ENCODE data around the gene SOWAHC.
A peak's percentile ranks its signal among the peaks of the same experiment; 100 is the strongest.
"Not testable (repeated sequence)": the region's sequence is repeated elsewhere in the genome, so short reads cannot be mapped to it uniquely, and the experiment has no call there.

The SOWAHC gene, protein sequence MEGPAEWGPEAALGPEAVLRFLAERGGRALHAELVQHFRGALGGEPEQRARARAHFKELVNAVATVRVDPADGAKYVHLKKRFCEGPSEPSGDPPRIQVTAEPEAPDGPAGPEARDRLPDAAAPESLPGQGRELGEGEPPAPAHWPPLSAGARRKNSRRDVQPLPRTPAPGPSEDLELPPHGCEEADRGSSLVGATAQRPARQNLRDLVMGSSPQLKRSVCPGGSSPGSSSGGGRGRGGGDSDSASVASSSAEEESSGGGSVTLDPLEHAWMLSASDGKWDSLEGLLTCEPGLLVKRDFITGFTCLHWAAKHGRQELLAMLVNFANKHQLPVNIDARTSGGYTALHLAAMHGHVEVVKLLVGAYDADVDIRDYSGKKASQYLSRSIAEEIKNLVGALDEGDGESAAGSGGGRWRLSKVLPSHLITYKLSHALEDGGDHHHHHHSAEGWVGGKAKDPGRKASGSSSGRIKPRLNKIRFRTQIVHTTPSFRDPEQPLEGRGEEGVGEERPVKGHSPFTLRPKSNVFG

DNA sequence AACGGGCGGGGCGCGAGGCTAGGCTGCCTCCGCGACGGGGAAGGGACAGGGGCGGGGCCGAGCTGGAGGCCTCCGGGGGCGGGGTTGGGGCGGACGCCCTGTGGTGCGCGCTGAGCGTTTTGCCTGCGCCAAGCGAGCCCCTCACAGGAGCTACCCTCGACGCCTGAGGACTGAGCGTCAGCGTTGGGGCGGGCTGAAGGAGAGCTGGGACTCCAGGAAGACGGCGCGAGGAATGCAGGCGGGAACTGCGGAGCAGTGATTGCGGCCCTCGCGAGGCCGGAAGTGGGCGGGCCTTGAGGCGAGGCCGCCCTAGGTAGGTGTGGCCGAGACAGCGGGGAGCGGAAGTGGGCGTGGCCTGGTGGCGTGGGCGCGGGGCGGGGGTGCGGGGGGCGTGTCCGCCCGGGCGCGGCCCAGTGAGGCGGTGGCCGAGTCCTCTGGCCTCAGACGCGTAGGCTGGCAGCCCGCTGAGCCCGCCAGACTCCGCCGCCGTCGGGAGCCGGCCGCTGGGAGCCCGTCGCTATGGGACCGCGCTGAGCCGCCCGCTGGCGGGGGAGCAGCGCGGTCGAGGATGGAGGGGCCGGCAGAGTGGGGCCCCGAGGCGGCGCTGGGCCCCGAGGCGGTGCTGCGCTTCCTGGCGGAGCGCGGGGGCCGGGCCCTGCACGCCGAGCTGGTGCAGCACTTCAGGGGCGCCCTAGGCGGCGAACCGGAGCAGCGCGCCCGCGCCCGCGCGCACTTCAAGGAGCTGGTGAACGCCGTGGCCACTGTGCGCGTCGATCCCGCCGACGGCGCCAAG, at the start of gene SOWAHC, which contains the start of gene SEPTIN10:
TSS of gene SOWAHC (plus strand) at position 443 of the 793 bp plus-strand sequence. CDS start at position 569, 126 bp downstream.
TSS of gene SEPTIN10 (minus strand) at position 45 of the 793 bp plus-strand sequence. CDS start 139 bp downstream, outside the sequence.
- ChIA-PET CTCF (interaction anchor here (0.5 to 1.0 kb wide), 2 partner anchors 30 to 68 kb away, joined by 5 to 6 read pairs; no protein-coding TSS in a partner anchor), POLR2A (interaction anchor here (0.7 to 3.7 kb wide), 16 partner anchors 9 to 120 kb away, joined by 3 to 13 read pairs (median 4); no protein-coding TSS in a partner anchor)
- peak; percentile 91 for DNase-seq (ENCODE audit: extremely low spot score)
- TF ChIP-seq L3MBTL2 (conservative IDR thresholded peaks at IDR 0.05), result peak; percentile 88
- TF ChIP-seq ELF4 (IDR thresholded peaks at IDR 0.05), result peak; percentile 60; the same call in 1 of the 2 replicates
- TF ChIP-seq SP1 (IDR thresholded peaks at IDR 0.05), result peak; percentile 86
- peak; percentile 60; the same call in 1 of the 2 replicates for TF ChIP-seq LEF1 (IDR thresholded peaks at IDR 0.05; ENCODE audit: borderline replicate concordance)
- TF ChIP-seq ZNF384 (IDR thresholded peaks at IDR 0.05), result no peak
- TF ChIP-seq BHLHE40 (IDR thresholded peaks at IDR 0.05; ENCODE audit: borderline replicate concordance), result no peak

DNA sequence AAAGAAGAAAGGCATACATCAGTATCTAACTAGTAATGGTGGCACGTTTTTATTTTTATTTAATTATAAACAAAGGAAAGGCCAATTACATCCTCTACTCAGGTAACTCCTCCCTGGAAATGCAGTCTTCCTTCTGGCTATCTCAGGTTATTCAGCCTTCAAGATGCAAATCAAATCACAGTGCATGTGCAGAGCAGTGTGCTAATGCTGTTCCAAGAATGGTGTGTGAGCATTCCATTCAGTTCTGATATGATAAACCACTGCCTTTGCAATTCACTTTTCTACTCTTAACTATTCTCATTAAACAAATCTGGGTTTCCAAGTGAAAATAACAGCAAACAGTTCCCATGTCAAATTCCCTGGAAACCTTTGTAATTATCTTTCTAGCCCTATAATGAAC, 38.8 kb upstream of the SOWAHC start:
- CTCF ChIA-PET, result no interaction called here
- TF ChIP-seq FOXA1 (IDR thresholded peaks at IDR 0.05) (no peak), HDGF (IDR thresholded peaks at IDR 0.05; ENCODE audit: borderline replicate concordance) (no peak), LEF1 (IDR thresholded peaks at IDR 0.05; ENCODE audit: borderline replicate concordance) (no peak), ARNT (IDR thresholded peaks at IDR 0.05) (no peak), ELF4 (IDR thresholded peaks at IDR 0.05) (no peak), SP1 (IDR thresholded peaks at IDR 0.05) (no peak), FOXM1 (IDR thresholded peaks at IDR 0.05; ENCODE audit: borderline replicate concordance) (no peak), NFRKB (IDR thresholded peaks at IDR 0.05) (no peak), BHLHE40 (IDR thresholded peaks at IDR 0.05; ENCODE audit: borderline replicate concordance) (no peak), FOXK2 (IDR thresholded peaks at IDR 0.05) (no peak), CTBP1 (IDR thresholded peaks at IDR 0.05; ENCODE audit: borderline replicate concordance) (no peak), L3MBTL2 (conservative IDR thresholded peaks at IDR 0.05) (no peak), ZNF384 (IDR thresholded peaks at IDR 0.05) (no peak), TARDBP (IDR thresholded peaks at IDR 0.05) (no peak), SUZ12 (IDR thresholded peaks at IDR 0.05) (no peak)
- TF ChIP-seq, protein P1, sequence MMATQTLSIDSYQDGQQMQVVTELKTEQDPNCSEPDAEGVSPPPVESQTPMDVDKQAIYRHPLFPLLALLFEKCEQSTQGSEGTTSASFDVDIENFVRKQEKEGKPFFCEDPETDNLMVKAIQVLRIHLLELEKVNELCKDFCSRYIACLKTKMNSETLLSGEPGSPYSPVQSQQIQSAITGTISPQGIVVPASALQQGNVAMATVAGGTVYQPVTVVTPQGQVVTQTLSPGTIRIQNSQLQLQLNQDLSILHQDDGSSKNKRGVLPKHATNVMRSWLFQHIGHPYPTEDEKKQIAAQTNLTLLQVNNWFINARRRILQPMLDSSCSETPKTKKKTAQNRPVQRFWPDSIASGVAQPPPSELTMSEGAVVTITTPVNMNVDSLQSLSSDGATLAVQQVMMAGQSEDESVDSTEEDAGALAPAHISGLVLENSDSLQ (IDR thresholded peaks at IDR 0.05), result no peak
- no peak for DNase-seq (ENCODE audit: extremely low spot score)
- POLR2A ChIA-PET, result no interaction called here

DNA sequence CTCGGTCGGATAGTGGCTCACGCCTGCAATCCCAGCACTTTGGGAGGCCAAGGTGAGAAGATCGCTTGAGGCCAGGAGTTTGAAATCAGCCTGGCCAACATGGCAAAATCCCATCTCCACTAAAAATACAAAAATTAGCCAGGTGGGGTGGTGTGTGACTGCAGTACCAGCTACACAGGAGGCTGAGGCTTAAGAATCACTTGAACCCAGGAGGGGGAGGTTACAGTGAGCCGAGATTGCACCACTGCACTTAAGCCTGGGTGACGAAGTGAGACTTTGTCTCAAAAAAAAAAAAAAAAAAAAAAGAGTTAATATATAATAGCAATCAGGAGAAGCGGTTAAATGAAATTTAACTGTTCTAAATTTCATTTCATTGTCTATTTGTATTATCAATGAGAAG, 36.5 kb upstream of the SOWAHC start:
- DNase-seq (ENCODE audit: extremely low spot score); POLR2A ChIA-PET; CTCF ChIA-PET: not testable (repeated sequence)

DNA sequence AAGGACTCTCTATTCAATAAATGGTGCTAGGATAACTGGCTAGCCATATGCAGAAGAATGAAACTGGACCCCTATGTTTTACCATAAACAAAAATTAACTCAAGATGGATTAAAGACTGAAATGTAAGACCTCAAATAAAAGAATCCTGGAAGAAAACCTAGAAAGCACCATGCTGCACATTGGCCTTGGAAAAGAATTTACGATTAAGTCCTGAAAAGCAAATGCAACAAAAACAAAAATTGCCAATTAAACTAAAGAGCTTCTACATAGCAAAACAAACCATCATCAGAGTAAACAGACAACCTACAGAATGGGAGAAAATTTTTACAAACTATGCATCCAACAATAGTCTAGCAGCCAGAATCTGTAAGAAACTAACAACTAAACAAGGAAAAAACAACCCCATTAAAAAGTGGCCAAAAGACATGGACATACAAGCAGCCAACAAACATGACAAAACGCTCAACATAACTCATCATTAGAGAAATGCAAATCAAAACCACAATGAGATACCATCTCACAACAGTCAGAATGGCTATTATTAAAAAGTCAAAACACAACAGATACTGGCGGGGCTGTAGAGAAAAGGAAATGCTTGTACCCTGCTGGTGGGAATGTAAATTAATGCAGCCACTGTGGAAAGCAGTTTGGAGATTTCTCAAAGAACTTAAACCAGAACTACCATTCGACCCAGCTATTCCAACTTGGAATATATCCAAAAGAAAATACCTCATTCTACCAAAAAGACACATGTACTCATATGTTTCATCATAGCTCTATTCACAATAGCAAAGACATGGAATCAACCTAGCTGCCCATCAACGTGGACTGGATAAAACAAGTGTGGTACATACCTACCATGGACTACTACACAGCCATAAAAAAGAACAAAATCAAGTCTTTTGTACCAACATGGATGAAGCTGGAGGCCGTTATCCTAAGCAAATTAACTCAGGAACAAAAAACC, 31.0 kb upstream of the SOWAHC start:
- no peak for DNase-seq (ENCODE audit: extremely low spot score)
- CTCF ChIA-PET, result interaction anchor here (0.7 kb wide), 1 partner anchor 40 kb away, joined by 7 read pairs; no protein-coding TSS in a partner anchor
- TF ChIP-seq LEF1 (IDR thresholded peaks at IDR 0.05; ENCODE audit: borderline replicate concordance) (no peak), CTBP1 (IDR thresholded peaks at IDR 0.05; ENCODE audit: borderline replicate concordance) (no peak), TARDBP (IDR thresholded peaks at IDR 0.05) (no peak), FOXK2 (IDR thresholded peaks at IDR 0.05) (no peak), NFRKB (IDR thresholded peaks at IDR 0.05) (no peak), FOXA1 (IDR thresholded peaks at IDR 0.05) (no peak), ELF4 (IDR thresholded peaks at IDR 0.05) (no peak), L3MBTL2 (conservative IDR thresholded peaks at IDR 0.05) (no peak), SP1 (IDR thresholded peaks at IDR 0.05) (no peak), ARNT (IDR thresholded peaks at IDR 0.05) (no peak)
- TF ChIP-seq, protein P1 (IDR thresholded peaks at IDR 0.05), result no peak
- POLR2A ChIA-PET, result no interaction called here

DNA sequence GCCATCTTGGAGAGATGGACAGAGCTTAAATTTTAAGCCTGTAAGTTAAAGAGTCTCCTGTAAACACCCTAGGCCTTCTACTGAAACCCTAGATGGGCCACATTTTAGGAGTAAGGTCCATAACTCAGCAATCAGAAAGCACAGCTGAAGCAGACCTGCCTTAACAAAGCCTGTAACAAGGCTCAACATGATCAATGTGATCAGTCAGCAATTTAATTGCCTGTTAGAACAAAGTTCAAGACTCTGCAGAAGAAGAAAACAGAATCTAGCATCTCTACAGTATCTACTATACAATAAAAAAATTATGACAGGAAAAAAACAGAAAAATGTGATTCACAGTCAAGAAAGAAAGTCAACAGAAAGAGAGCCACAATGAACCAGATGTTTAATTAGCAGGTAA, 27.5 kb upstream of the SOWAHC start:
- no peak for DNase-seq (ENCODE audit: extremely low spot score)
- no peak for TF ChIP-seq FOXA1 (IDR thresholded peaks at IDR 0.05)
- ChIA-PET CTCF (no interaction called here), POLR2A (no interaction called here)

DNA sequence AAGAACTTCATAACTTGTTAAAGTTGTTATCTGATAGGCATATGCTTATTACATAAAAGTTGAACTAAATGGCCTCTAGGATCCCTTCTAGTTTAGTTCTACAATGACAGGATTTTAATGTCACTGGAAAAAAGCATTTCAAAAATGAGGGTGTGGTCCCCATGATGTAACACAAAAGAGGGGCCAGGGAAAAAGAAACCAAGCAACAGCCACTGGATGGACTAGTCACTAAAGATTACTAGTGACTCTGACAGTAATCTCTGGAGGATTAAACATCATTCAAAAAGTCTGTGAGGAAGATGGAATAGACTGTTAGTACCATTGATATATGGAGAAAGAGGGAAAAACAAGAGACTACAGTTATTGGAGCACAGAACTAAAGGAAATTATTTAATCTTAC, 23.0 kb upstream of the SOWAHC start:
- no peak for TF ChIP-seq FOXM1 (IDR thresholded peaks at IDR 0.05; ENCODE audit: borderline replicate concordance)
- TF ChIP-seq LEF1 (IDR thresholded peaks at IDR 0.05; ENCODE audit: borderline replicate concordance), result no peak
- no peak for TF ChIP-seq TARDBP (IDR thresholded peaks at IDR 0.05)
- no peak for TF ChIP-seq SUZ12 (IDR thresholded peaks at IDR 0.05)
- TF ChIP-seq HDGF (IDR thresholded peaks at IDR 0.05; ENCODE audit: borderline replicate concordance), result no peak
- TF ChIP-seq ELF4 (IDR thresholded peaks at IDR 0.05), result no peak
- no peak for TF ChIP-seq ZNF384 (IDR thresholded peaks at IDR 0.05)
- TF ChIP-seq SP1 (IDR thresholded peaks at IDR 0.05), result no peak
- no peak for TF ChIP-seq CTBP1 (IDR thresholded peaks at IDR 0.05; ENCODE audit: borderline replicate concordance)
- TF ChIP-seq BHLHE40 (IDR thresholded peaks at IDR 0.05; ENCODE audit: borderline replicate concordance), result no peak
- TF ChIP-seq L3MBTL2 (conservative IDR thresholded peaks at IDR 0.05), result no peak
- no peak for TF ChIP-seq FOXK2 (IDR thresholded peaks at IDR 0.05)
- TF ChIP-seq, protein P1 (IDR thresholded peaks at IDR 0.05), result no peak
- no peak for TF ChIP-seq ARNT (IDR thresholded peaks at IDR 0.05)
- TF ChIP-seq NFRKB (IDR thresholded peaks at IDR 0.05), result no peak
- ChIA-PET POLR2A (no interaction called here), CTCF (no interaction called here)
- DNase-seq (ENCODE audit: extremely low spot score), result no peak
